GM21423 (cell line): ENCODE results near the gene SCART1.
"Not testable (repeated sequence)": the region's sequence is repeated elsewhere in the genome, so short reads cannot be mapped to it uniquely, and the experiment has no call there.

ENCODE experiments used
- ATAC-seq: cut with Tn5 transposase; IDR thresholded peaks from one replicate; pipeline ENCODE4 v1.9.1; 2021; ENCODE audit warnings: mild to moderate bottlenecking, moderate library complexity; ENCODE audit not compliant: unreplicated experiment

SCART1 gene

GRCh38 chr10:133511907-133512528, 58.3 kb downstream of the SCART1 start:
- ATAC-seq, result no peak

GRCh38 chr10:133515471-133515870, 61.7 kb downstream of the SCART1 start:
- no peak for ATAC-seq

GRCh38 chr10:133516057-133516456, 62.3 kb downstream of the SCART1 start:
- ATAC-seq, result no peak

GRCh38 chr10:133518517-133518916, 64.8 kb downstream of the SCART1 start:
- ATAC-seq, result not testable (repeated sequence)
